ENCODE results near the gene SF1.

GRCh38 chr11:64719406-64719805 is 58.9 kb downstream of the SF1 start:
- TF ChIP-seq POLR2AphosphoS5 (IDR thresholded peaks at IDR 0.05; ENCODE audit: low read depth, low read length) (no peak), CHD1 (IDR thresholded peaks at IDR 0.05; ENCODE audit: low read depth, low read length) (no peak), CHD2 (IDR thresholded peaks at IDR 0.05; ENCODE audit: low read length) (no peak), EP300 (IDR thresholded peaks at IDR 0.05; ENCODE audit: borderline replicate concordance in 1 of 2, low read depth in 2 of 2, low read length in 2 of 2) (no peak), ZNF274 (IDR thresholded peaks at IDR 0.05; ENCODE audit: borderline replicate concordance, extremely low read depth, low read length) (no peak), EZH2 (IDR thresholded peaks at IDR 0.05; ENCODE audit: low read depth, low read length, severe bottlenecking) (no peak), NRF1 (IDR thresholded peaks at IDR 0.05; ENCODE audit: low read depth, low read length) (no peak)

Measured in H1 (cell line).